KOPT-K1 (cell line): ENCODE results near the gene XIRP1.

ENCODE experiments used
- H3K27ac ChIP-seq: fragments of 200-600 bp; sonication (generic); 2 replicates; pipeline ENCODE4 v1.5.1; 2016; ENCODE audit warnings: antibody characterized with exemption, mild to moderate bottlenecking, low read depth, low read length; ENCODE audit not compliant: poor library complexity, severe bottlenecking
- H3K36me3 ChIP-seq: fragments of 200-600 bp; sonication (generic); 2 replicates; pipeline ENCODE4 v1.5.1; 2017; ENCODE audit warnings: antibody characterized with exemption, mild to moderate bottlenecking, low read length, moderate library complexity; ENCODE audit not compliant: insufficient read depth
- H3K9me3 ChIP-seq: fragments of 200-600 bp; sonication (generic); 2 replicates; pipeline ENCODE4 v1.5.1; 2017; ENCODE audit warnings: antibody characterized with exemption, low read length, mild to moderate bottlenecking; ENCODE audit not compliant: insufficient read depth, poor library complexity, severe bottlenecking

Gene XIRP1

GRCh38 chr3:39138804-39139415 lies 53.5 kb downstream of the XIRP1 start:
- Histone ChIP-seq H3K27ac (no peak overlapping the region), H3K9me3 (no peaks in the 10 kb centered on the region), H3K36me3 (peaks cover 17% of the 10 kb centered on the region)

- H3K36me3 ChIP-seq, result peaks cover 10% of the 10 kb centered on the region
- H3K9me3 ChIP-seq, result no peaks in the 10 kb centered on the region
- H3K27ac ChIP-seq, result no peak overlapping the region
Measured at GRCh38 chr3:39137991-39138803, 54.2 kb downstream of the XIRP1 start.

DNA sequence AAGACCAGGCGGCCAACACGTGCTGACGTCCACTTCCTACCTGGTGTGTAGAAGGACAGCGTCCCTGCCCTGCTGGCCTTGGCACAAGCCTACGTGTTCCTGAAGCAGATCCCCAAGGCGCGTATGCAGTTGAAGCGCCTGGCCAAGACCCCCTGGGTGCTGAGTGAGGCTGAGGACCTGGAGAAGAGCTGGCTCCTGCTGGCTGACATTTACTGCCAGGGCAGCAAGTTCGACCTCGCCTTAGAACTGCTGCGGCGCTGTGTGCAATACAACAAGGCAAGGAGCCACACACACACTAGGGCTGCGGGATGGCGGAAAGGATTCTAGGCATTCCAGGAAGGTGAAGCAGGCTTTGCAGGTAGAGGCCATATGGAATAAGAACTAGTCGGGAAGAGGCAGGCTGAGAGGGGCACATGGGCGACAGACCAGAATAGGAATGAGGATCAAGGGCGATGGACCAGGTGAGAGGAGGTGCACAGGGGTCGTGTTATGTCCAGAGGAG lies 54.9 kb downstream of the XIRP1 start:
- Histone ChIP-seq H3K27ac (no peak overlapping the region), H3K36me3 (peaks cover 3% of the 10 kb centered on the region; the same call in 1 of the 2 replicates), H3K9me3 (no peaks in the 10 kb centered on the region)

GRCh38 chr3:39136533-39137434 lies 55.6 kb downstream of the XIRP1 start:
- no peaks in the 10 kb centered on the region for H3K36me3 ChIP-seq
- H3K9me3 ChIP-seq, result no peaks in the 10 kb centered on the region
- no peak overlapping the region for H3K27ac ChIP-seq

DNA sequence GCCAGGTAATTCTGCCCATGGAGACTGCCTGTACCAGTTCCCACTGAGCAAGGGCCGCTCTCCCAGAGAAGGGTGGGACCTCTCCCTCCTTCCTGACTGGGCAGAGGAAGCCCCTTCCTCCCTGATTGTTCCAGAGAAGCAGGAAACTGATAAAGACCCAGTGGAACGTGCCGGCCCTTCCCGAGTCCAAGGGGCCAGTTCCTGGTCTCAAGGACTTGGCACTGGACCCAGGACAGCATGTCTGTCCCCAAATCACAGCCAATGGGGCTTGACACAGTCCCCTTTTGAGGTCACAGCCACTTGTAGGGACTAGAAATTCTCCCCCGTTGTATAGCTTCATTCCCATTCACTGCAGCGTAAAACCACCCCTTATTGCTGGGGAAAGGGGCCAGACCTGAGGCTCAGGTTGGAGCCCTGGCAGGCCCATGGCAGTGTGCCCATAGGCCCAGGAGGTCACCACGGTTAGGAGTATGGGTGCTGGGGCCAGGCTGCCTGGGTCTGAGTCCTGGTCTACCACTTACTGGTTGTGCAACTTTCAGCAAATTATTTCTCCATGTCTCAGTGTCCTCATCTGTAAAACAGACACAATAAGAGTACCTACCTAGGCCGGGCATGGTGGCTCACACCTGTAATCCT lies 57.1 kb downstream of the XIRP1 start:
- no peaks in the 10 kb centered on the region for H3K36me3 ChIP-seq
- no peaks in the 10 kb centered on the region for H3K9me3 ChIP-seq
- no peak overlapping the region for H3K27ac ChIP-seq

- Histone ChIP-seq H3K27ac (no peak overlapping the region), H3K9me3 (no peaks in the 10 kb centered on the region), H3K36me3 (no peaks in the 10 kb centered on the region)
Measured at GRCh38 chr3:39134305-39134704, 58.1 kb downstream of the XIRP1 start.

- H3K36me3 ChIP-seq, result no peaks in the 10 kb centered on the region
- no peaks in the 10 kb centered on the region for H3K9me3 ChIP-seq
- no peak overlapping the region for H3K27ac ChIP-seq
Measured at GRCh38 chr3:39133822-39134221, 58.6 kb downstream of the XIRP1 start.
